Lower leg skin (tissue), 3 donors: ENCODE data around the gene PITPNB.

Source experiments
- CTCF ChIP-seq, 3 donors: fragments of 450-650 bp; IDR thresholded peaks; one replicate each; pipeline ENCODE4 v1.5.1; 2016; ENCODE audit warnings: antibody characterized with exemption in 3 of 3, mild to moderate bottlenecking in 3 of 3, moderate library complexity in 2 of 3
- POLR2A ChIP-seq, 2 donors: fragments of 450-650 bp; IDR thresholded peaks; one replicate each; pipeline ENCODE4 v1.6.1; 2016 to 2017; ENCODE audit warnings: antibody characterized with exemption in 2 of 2, mild to moderate bottlenecking in 1 of 2, moderate library complexity in 1 of 2

GRCh38 chr22:27866135-27867084, 52.6 kb downstream of the PITPNB start:
- no peak for TF ChIP-seq CTCF (IDR thresholded peaks at IDR 0.05)
- TF ChIP-seq POLR2A (IDR thresholded peaks at IDR 0.05): no peak
